Neural progenitor cell (in vitro differentiated cells): ENCODE measurements around the gene HDX. TPM values are rescaled to one million over a fixed set of nuclear protein-coding genes. Genes with fewer than 3 reads are reported as not detected.
A peak's percentile ranks its signal among the peaks of the same experiment; 100 is the strongest.

Source experiments
- DNase-seq: peaks from one replicate; pipeline ENCODE4 v3.0.0-alpha.2; 2016; ENCODE audit warnings: low spot score
- H2AFZ ChIP-seq: fragments of 200-600 bp; sonication (generic); replicated peaks from 2 replicates; pipeline ENCODE4 v1.6.1; 2016; ENCODE audit warnings: antibody characterized with exemption
- H3F3A ChIP-seq: fragments of 200-600 bp; sonication (generic); 2 replicates; pipeline ENCODE4 v1.6.1; 2016; ENCODE audit warnings: antibody characterized with exemption, low read depth
- H3K27ac ChIP-seq: fragments of 200-600 bp; sonication (generic); 2 replicates; pipeline ENCODE4 v1.5.1; 2016; ENCODE audit warnings: mild to moderate bottlenecking
- H3K27me3 ChIP-seq: fragments of 200-600 bp; sonication (generic); 2 replicates; pipeline ENCODE4 v1.6.1; 2016; ENCODE audit warnings: mild to moderate bottlenecking, moderate library complexity
- H3K36me3 ChIP-seq: fragments of 200-600 bp; sonication (generic); 2 replicates; pipeline ENCODE4 v1.5.1; 2016
- H3K4me1 ChIP-seq: fragments of 200-600 bp; sonication (generic); 2 replicates; pipeline ENCODE4 v1.6.1; 2016; ENCODE audit warnings: mixed run types
- H3K4me2 ChIP-seq: fragments of 200-600 bp; sonication (generic); 2 replicates; pipeline ENCODE4 v1.6.1; 2016
- H3K4me3 ChIP-seq: fragments of 200-600 bp; sonication (generic); 2 replicates; pipeline ENCODE4 v1.5.1; 2016
- H3K79me2 ChIP-seq: fragments of 200-600 bp; sonication (generic); 2 replicates; pipeline ENCODE4 v1.6.1; 2016; ENCODE audit warnings: low read depth
- H3K9ac ChIP-seq: fragments of 200-600 bp; sonication (generic); 2 replicates; pipeline ENCODE4 v1.6.1; 2016
- H3K9me3 ChIP-seq: fragments of 200-600 bp; sonication (generic); 2 replicates; pipeline ENCODE4 v1.5.1; 2016; ENCODE audit warnings: low read depth
- H4K20me1 ChIP-seq: fragments of 200-600 bp; sonication (generic); 2 replicates; pipeline ENCODE4 v1.6.1; 2016; ENCODE audit warnings: low read depth
- H3K27ac Mint-ChIP-seq: 3 replicates; pipeline ENCODE4 v1.8.0; 2021; ENCODE audit warnings: mixed read lengths
- H3K27me3 Mint-ChIP-seq: 2 replicates; pipeline ENCODE4 v1.8.0; 2022; ENCODE audit warnings: low read depth, mild to moderate bottlenecking, inconsistent platforms, moderate library complexity, mixed read lengths; ENCODE audit not compliant: insufficient read depth
- H3K36me3 Mint-ChIP-seq: 3 replicates; pipeline ENCODE4 v1.8.0; 2021; ENCODE audit warnings: mixed read lengths
- H3K4me1 Mint-ChIP-seq: 3 replicates; pipeline ENCODE4 v1.8.0; 2021; ENCODE audit warnings: mixed read lengths
- H3K4me3 Mint-ChIP-seq: 3 replicates; pipeline ENCODE4 v1.8.0; 2021; ENCODE audit warnings: mild to moderate bottlenecking, moderate library complexity, mixed read lengths
- H3K9me3 Mint-ChIP-seq: 3 replicates; pipeline ENCODE4 v1.8.0; 2020; ENCODE audit warnings: mixed read lengths
- EZH2 ChIP-seq: fragments of 200-600 bp; sonication (generic); IDR thresholded peaks from 2 replicates; pipeline ENCODE4 v1.6.1; 2017; ENCODE audit warnings: antibody characterized with exemption, mild to moderate bottlenecking, moderate library complexity
- EZH2phosphoT487 ChIP-seq: fragments of 200-600 bp; sonication (generic); IDR thresholded peaks from 2 replicates; pipeline ENCODE4 v1.6.1; 2017; ENCODE audit warnings: antibody characterized with exemption
- total RNA-seq: library from RNA; depleted of rRNA; stranded (reverse); fragments of >200 nt; gene quantifications from 2 replicates; pipeline ENCODE4 v1.2.3, GENCODE V29; 2015; ENCODE audit warnings: low replicate concordance
- TF ChIP-seq, protein P1 (sequence below): fragments of 200-600 bp; sonication (generic); IDR thresholded peaks from 2 replicates; pipeline ENCODE4 v1.5.1; 2017; ENCODE audit warnings: antibody characterized with exemption, mild to moderate bottlenecking

HDX gene
- total RNA-seq, 1 donor from 2014 or later: 8.3 TPM

DNA sequence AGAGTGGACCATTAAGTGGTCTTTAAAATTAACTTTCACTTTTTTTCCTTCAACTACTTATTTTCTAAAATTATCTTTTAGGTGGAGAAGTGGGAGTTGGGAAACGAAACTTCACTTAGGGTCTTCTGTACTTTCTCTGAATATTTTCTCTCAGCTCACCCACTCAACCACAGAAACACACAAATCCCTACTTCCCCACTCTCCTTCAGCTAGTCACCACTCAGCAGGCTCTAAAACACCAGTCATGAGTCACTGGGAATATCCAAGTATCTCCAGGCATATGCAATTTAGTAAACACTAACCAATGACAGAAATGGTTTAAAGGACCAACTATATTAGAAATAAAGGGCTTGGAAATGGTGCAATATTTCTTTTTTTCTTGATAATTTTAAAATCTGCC lies 161.3 kb downstream of the HDX start:
- H3K9ac ChIP-seq: no peak overlapping the region
- H3K4me3 ChIP-seq: no peak overlapping the region
- no peaks in the 10 kb centered on the region for H3K4me1 ChIP-seq
- H3K36me3 Mint-ChIP-seq: no peaks in the 10 kb centered on the region
- no peaks in the 10 kb centered on the region for H3K9me3 ChIP-seq
- no peak overlapping the region for H3K27ac Mint-ChIP-seq
- no peaks in the 10 kb centered on the region for H3F3A ChIP-seq
- no peaks in the 10 kb centered on the region for H3K36me3 ChIP-seq
- no peaks in the 10 kb centered on the region for H3K9me3 Mint-ChIP-seq
- no peaks in the 10 kb centered on the region for H3K4me1 Mint-ChIP-seq
- no peaks in the 10 kb centered on the region for H4K20me1 ChIP-seq
- no peaks in the 10 kb centered on the region for H3K27me3 ChIP-seq
- no peak overlapping the region for H2AFZ ChIP-seq
- H3K4me3 Mint-ChIP-seq: no peak overlapping the region
- no peaks in the 10 kb centered on the region for H3K79me2 ChIP-seq
- H3K27me3 Mint-ChIP-seq: no peaks in the 10 kb centered on the region
- DNase-seq: no peak
- H3K27ac ChIP-seq: no peak overlapping the region
- TF ChIP-seq EZH2phosphoT487 (no peak), EZH2 (no peak)
- TF ChIP-seq, protein P1, sequence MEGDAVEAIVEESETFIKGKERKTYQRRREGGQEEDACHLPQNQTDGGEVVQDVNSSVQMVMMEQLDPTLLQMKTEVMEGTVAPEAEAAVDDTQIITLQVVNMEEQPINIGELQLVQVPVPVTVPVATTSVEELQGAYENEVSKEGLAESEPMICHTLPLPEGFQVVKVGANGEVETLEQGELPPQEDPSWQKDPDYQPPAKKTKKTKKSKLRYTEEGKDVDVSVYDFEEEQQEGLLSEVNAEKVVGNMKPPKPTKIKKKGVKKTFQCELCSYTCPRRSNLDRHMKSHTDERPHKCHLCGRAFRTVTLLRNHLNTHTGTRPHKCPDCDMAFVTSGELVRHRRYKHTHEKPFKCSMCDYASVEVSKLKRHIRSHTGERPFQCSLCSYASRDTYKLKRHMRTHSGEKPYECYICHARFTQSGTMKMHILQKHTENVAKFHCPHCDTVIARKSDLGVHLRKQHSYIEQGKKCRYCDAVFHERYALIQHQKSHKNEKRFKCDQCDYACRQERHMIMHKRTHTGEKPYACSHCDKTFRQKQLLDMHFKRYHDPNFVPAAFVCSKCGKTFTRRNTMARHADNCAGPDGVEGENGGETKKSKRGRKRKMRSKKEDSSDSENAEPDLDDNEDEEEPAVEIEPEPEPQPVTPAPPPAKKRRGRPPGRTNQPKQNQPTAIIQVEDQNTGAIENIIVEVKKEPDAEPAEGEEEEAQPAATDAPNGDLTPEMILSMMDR: no peak
- H3K4me2 ChIP-seq: no peak overlapping the region

DNA sequence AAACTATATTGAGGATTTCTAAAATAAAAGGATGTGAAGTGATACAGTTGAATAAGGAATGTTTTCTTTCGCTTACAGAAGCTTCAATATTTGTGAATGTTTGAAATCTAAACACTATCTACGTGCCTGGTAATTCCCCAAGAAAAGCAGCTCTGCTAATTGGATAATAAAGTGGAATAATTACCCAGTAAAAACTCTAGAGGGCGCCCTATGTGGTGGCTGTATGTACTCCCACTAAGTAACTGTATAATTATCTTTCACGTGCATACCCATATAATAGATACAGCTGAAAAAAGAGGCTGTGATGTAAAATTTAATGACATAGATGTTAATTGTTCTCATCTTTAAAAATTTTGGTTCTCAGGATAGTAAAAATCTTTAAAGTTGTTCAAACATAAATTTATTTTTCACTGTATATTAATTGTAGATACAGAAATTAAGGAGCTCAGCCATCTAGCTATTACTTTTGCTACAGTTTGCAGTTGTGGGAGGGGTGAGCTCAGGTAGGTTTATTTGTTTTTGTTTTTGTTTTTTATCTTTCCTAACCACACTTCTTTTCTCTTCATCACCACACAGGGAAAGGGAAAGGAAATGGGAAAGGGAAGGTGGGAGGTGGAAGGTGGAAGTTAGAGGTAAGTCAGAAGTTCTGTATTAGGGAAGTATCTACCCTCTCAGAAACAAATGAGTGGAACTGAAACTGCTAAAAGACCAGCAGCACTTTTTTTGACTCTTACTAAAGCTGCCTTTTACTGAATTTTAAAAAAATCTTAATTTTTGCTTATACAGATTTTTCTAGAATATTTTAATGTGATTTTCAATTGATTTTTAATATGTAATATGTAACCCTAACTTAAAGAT lies 162.5 kb downstream of the HDX start:
- Histone ChIP-seq H3K4me2 (no peak overlapping the region), H3K4me1 (no peaks in the 10 kb centered on the region), H3F3A (no peaks in the 10 kb centered on the region), H3K4me3 (no peak overlapping the region), H3K27ac (no peak overlapping the region), H3K79me2 (no peaks in the 10 kb centered on the region), H3K36me3 (no peaks in the 10 kb centered on the region), H3K9ac (no peak overlapping the region), H3K27me3 (no peaks in the 10 kb centered on the region), H3K9me3 (no peaks in the 10 kb centered on the region), H4K20me1 (no peaks in the 10 kb centered on the region), H2AFZ (no peak overlapping the region)
- H3K4me3 Mint-ChIP-seq: no peak overlapping the region
- no peaks in the 10 kb centered on the region for H3K9me3 Mint-ChIP-seq
- no peaks in the 10 kb centered on the region for H3K36me3 Mint-ChIP-seq
- no peaks in the 10 kb centered on the region for H3K4me1 Mint-ChIP-seq
- H3K27ac Mint-ChIP-seq: no peak overlapping the region
- peak; percentile 38 for DNase-seq
- no peaks in the 10 kb centered on the region for H3K27me3 Mint-ChIP-seq
- TF ChIP-seq EZH2phosphoT487: no peak
- TF ChIP-seq, protein P1: peak; percentile 68

DNA sequence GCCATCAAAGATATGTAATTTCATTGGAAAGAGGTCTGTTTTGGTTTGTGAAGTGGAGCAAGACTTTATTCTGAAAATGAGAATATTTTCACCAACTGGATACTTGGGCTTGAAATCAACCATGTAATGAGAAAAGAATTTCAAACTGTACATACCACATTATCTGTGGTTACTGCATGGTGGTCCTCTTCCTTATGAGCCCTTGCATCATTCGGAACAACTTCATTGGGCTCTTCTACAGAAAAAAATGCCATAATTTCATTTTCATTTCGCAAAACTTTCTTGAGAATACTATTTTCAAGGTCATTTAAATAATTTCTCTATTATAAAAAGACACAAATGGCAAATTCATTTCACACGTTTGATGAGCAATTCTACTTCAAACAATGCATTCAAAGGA lies 165.6 kb downstream of the HDX start:
- no peak overlapping the region for H3K9ac ChIP-seq
- no peak overlapping the region for H3K27ac ChIP-seq
- H3K79me2 ChIP-seq: no peaks in the 10 kb centered on the region
- H3K4me2 ChIP-seq: no peak overlapping the region
- H3K4me1 ChIP-seq: no peaks in the 10 kb centered on the region
- Mint-ChIP-seq H3K27me3 (no peaks in the 10 kb centered on the region), H3K36me3 (no peaks in the 10 kb centered on the region), H3K9me3 (no peaks in the 10 kb centered on the region), H3K27ac (no peak overlapping the region), H3K4me3 (no peak overlapping the region), H3K4me1 (no peaks in the 10 kb centered on the region)
- TF ChIP-seq EZH2: no peak
- TF ChIP-seq, protein P1: no peak
- no peak for TF ChIP-seq EZH2phosphoT487
- no peaks in the 10 kb centered on the region for H4K20me1 ChIP-seq
- DNase-seq: no peak
- H3K36me3 ChIP-seq: no peaks in the 10 kb centered on the region
- H2AFZ ChIP-seq: no peak overlapping the region
- no peaks in the 10 kb centered on the region for H3K27me3 ChIP-seq
- no peaks in the 10 kb centered on the region for H3F3A ChIP-seq
- H3K9me3 ChIP-seq: peaks cover 6% of the 10 kb centered on the region
- no peak overlapping the region for H3K4me3 ChIP-seq
